ENCODE measurements around the gene LRRC7.

GRCh38 chr1:69587391-69587790 is 19.7 kb downstream of the LRRC7 start:
- TF ChIP-seq CTCF (conservative IDR thresholded peaks at IDR 0.05; ENCODE audit: low read depth, low read length) (no peak), EZH2 (IDR thresholded peaks at IDR 0.05; ENCODE audit: borderline replicate concordance, low read depth, low read length, poor library complexity, severe bottlenecking) (no peak)
